Tibial artery (tissue), 4 donors: ENCODE results near the gene DPP10.

Experiments used
- DNase-seq, 2 donors: peaks; one replicate each; pipeline ENCODE4 v3.0.0-alpha.2; 2019
- H3K27ac ChIP-seq, 2 donors: fragments of 200-600 bp; sonication (generic) in 1 of 2; 1 replicate in 1 of 2; 2 replicates in 1 of 2; pipeline ENCODE4 v1.5.1; 2018 to 2019; ENCODE audit warnings: mild to moderate bottlenecking in 1 of 2
- H3K27me3 ChIP-seq, 2 donors: fragments of 200-600 bp; sonication (generic) in 1 of 2; one replicate each; pipeline versions ENCODE4 v1.5.1 to v1.6.0; 2016 to 2019
- H3K36me3 ChIP-seq, 3 donors: fragments of 200-600 bp; sonication (generic) in 2 of 3; one replicate each; pipeline ENCODE4 v1.5.1; 2016 to 2019; ENCODE audit warnings: mild to moderate bottlenecking in 2 of 3
- H3K4me1 ChIP-seq, 4 donors: fragments of 200-600 bp; sonication (generic) in 2 of 4; 1 replicate in 3 of 4; 2 replicates in 1 of 4; pipeline ENCODE4 v1.5.1; 2016 to 2019
- H3K4me3 ChIP-seq, 2 donors: fragments of 200-600 bp; sonication (generic) in 1 of 2; 1 replicate in 1 of 2; 2 replicates in 1 of 2; pipeline ENCODE4 v1.5.1; 2018 to 2019; ENCODE audit warnings: mild to moderate bottlenecking in 2 of 2
- H3K9me3 ChIP-seq, 3 donors: fragments of 200-600 bp; sonication (generic) in 1 of 3; one replicate each; pipeline ENCODE4 v1.5.1; 2016 to 2019
- CTCF ChIP-seq, 2 experiments: fragments of 200-600 bp in 1 of 2; fragments of 450-650 bp in 1 of 2; IDR thresholded peaks; one replicate each; pipeline ENCODE4 v1.5.1; 2017 to 2019; ENCODE audit warnings: antibody characterized with exemption in 2 of 2, mild to moderate bottlenecking in 1 of 2, moderate library complexity in 1 of 2
- intact Hi-C: fragments of 100-400 bp; cut with DNase I; formaldehyde crosslinking; loops from one replicate; pipeline ENCODE4 v1.15.0; 2023; ENCODE audit warnings: low total_unique reads

The DPP10 gene

GRCh38 chr2:114472726-114473125 is 30.3 kb downstream of the DPP10 start:
- peaks cover 0 to 8% (median 0%) of the 10 kb centered on the region in 4 donors for H3K4me1 ChIP-seq
- intact Hi-C loops = no loop called here
- H3K27me3 ChIP-seq = no peaks in the 10 kb centered on the region
- H3K27ac ChIP-seq = no peak overlapping the region
- no peak overlapping the region for H3K4me3 ChIP-seq
- DNase-seq = no peak
- no peaks in the 10 kb centered on the region for H3K9me3 ChIP-seq
- TF ChIP-seq CTCF (IDR thresholded peaks at IDR 0.05) = no peak
- no peaks in the 10 kb centered on the region for H3K36me3 ChIP-seq

GRCh38 chr2:114488841-114489530 is 46.5 kb downstream of the DPP10 start:
- Histone ChIP-seq H3K27me3 (no peaks in the 10 kb centered on the region), H3K9me3 (no peaks in the 10 kb centered on the region), H3K27ac (no peak overlapping the region), H3K36me3 (no peaks in the 10 kb centered on the region), H3K4me3 (no peak overlapping the region), H3K4me1 (no peaks in the 10 kb centered on the region)
- no peak for DNase-seq
- no peak for TF ChIP-seq CTCF (IDR thresholded peaks at IDR 0.05)
- intact Hi-C loops = no loop called here

GRCh38 chr2:114495046-114495445 is 52.6 kb downstream of the DPP10 start:
- no peak for DNase-seq
- intact Hi-C loops = no loop called here
- no peaks in the 10 kb centered on the region for H3K4me1 ChIP-seq
- H3K27ac ChIP-seq = no peak overlapping the region
- H3K4me3 ChIP-seq = no peak overlapping the region
- no peaks in the 10 kb centered on the region for H3K36me3 ChIP-seq
- TF ChIP-seq CTCF (IDR thresholded peaks at IDR 0.05) = no peak
- H3K9me3 ChIP-seq = no peaks in the 10 kb centered on the region
- no peaks in the 10 kb centered on the region for H3K27me3 ChIP-seq

GRCh38 chr2:114496959-114497358 is 54.5 kb downstream of the DPP10 start:
- Histone ChIP-seq H3K9me3 (no peaks in the 10 kb centered on the region), H3K27ac (no peak overlapping the region), H3K36me3 (no peaks in the 10 kb centered on the region), H3K27me3 (no peaks in the 10 kb centered on the region), H3K4me3 (no peak overlapping the region), H3K4me1 (no peaks in the 10 kb centered on the region)
- intact Hi-C loops = no loop called here
- no peak for DNase-seq
- TF ChIP-seq CTCF (IDR thresholded peaks at IDR 0.05) = no peak

GRCh38 chr2:114499101-114499500 is 56.7 kb downstream of the DPP10 start:
- H3K27ac ChIP-seq = no peak overlapping the region
- H3K4me3 ChIP-seq = no peak overlapping the region
- no peaks in the 10 kb centered on the region for H3K36me3 ChIP-seq
- no peaks in the 10 kb centered on the region for H3K27me3 ChIP-seq
- no peak for DNase-seq
- no peak for TF ChIP-seq CTCF (IDR thresholded peaks at IDR 0.05)
- H3K4me1 ChIP-seq = no peaks in the 10 kb centered on the region
- intact Hi-C loops = no loop called here
- no peaks in the 10 kb centered on the region for H3K9me3 ChIP-seq

GRCh38 chr2:114507744-114508143 is 65.3 kb downstream of the DPP10 start:
- Histone ChIP-seq H3K36me3 (no peaks in the 10 kb centered on the region), H3K4me1 (no peaks in the 10 kb centered on the region), H3K4me3 (no peak overlapping the region), H3K9me3 (no peaks in the 10 kb centered on the region), H3K27me3 (no peaks in the 10 kb centered on the region), H3K27ac (no peak overlapping the region)
- intact Hi-C loops = no loop called here
- no peak for TF ChIP-seq CTCF (IDR thresholded peaks at IDR 0.05)
- no peak for DNase-seq
